Measurements from ENCODE around the gene C10orf143. TPM values are rescaled to one million over a fixed set of nuclear protein-coding genes. Genes with fewer than 3 reads are reported as not detected.
"Not testable (repeated sequence)": the region's sequence is repeated elsewhere in the genome, so short reads cannot be mapped to it uniquely, and the experiment has no call there.

The C10orf143 gene
- total RNA-seq, 4 donors from 2014 or later: 1.6 to 5.8 (median 3.7) TPM; not detected in 1

DNA sequence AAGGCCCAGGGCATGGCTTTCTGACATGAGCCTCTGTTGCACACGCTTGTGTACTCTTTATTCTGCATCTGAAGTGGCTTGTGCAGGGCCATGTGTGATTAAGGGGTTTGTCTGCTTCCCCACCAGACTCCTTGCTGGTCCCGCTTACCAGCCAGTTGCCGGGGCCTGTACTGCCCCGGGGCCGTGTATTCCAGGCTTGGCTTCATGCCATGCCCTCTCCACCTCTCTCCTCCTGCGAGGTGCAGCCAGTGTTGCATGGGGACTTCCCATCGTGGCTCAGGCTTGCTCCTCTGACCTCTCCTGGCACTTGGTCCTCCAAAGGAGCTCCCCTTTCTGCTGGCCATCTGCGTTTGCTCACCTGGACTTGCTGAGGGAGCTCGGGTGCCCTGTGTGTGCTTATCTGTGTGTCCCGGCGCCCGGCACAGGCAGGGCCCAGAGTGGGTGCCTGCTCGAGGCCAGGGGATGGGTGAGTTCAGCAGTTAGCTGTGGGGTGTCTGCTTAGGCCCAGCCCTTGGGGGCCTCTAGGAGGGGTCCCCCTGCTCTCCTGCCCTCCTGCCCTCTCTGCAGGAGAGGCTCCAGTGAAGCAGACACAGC, 11.0 kb upstream of the C10orf143 start:
- Histone ChIP-seq H3K27ac (no peak overlapping the region), H3K4me1 (no peaks in the 10 kb centered on the region), H3K4me3 (no peak overlapping the region), H3K9me3 (peaks cover 0 to 9% (median 0%) of the 10 kb centered on the region in 4 donors), H3K36me3 (no peaks in the 10 kb centered on the region), H3K27me3 (no peaks in the 10 kb centered on the region)
- no peak for DNase-seq
- TF ChIP-seq POLR2A (IDR thresholded peaks at IDR 0.05): no peak
- TF ChIP-seq, protein P1, sequence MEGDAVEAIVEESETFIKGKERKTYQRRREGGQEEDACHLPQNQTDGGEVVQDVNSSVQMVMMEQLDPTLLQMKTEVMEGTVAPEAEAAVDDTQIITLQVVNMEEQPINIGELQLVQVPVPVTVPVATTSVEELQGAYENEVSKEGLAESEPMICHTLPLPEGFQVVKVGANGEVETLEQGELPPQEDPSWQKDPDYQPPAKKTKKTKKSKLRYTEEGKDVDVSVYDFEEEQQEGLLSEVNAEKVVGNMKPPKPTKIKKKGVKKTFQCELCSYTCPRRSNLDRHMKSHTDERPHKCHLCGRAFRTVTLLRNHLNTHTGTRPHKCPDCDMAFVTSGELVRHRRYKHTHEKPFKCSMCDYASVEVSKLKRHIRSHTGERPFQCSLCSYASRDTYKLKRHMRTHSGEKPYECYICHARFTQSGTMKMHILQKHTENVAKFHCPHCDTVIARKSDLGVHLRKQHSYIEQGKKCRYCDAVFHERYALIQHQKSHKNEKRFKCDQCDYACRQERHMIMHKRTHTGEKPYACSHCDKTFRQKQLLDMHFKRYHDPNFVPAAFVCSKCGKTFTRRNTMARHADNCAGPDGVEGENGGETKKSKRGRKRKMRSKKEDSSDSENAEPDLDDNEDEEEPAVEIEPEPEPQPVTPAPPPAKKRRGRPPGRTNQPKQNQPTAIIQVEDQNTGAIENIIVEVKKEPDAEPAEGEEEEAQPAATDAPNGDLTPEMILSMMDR (IDR thresholded peaks at IDR 0.05): no peak

DNA sequence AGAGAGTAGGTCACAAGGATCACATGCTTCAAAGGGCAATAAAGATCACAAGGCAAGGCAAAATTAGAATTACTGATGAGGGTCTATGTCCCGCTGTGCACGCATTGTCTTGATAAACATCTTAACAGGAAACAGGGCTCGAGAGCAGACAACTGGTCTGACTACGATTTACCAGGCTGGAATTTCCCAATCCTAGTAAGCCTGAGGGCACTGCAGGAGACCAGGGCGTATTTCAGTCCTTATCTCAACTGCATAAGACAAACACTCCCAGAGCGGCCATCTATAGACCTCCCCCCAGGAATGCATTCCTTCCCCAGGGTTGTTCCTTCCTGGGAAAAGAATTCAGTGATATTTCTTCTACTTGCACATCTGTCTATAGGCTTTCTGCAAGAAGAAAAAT, 6.9 kb upstream of the C10orf143 start:
- not testable (repeated sequence) for DNase-seq, H3K4me3 ChIP-seq, H3K27ac ChIP-seq, H3K36me3 ChIP-seq, H3K4me1 ChIP-seq, H3K9me3 ChIP-seq, H3K27me3 ChIP-seq

DNA sequence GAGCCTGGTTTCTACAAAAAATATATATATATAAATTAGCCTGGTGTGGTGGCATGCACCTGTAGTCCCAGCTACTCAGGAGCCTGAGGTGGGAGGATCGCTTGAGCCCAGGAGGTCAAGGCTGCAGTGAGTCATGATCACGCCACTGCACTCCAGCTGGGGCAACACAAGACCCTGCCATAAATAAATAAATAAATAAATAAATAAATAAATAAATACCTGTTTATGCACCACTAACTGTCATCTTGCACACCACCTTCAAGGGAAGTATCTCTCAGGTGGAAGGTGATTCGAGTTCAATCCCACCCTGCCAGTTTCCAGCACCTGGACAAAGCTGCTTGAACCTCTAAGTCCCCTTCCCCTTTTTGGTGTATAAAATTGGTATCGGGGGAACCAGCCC, 6.3 kb upstream of the C10orf143 start:
- H3K4me3 ChIP-seq, H3K4me1 ChIP-seq, DNase-seq, H3K36me3 ChIP-seq, H3K27me3 ChIP-seq, H3K27ac ChIP-seq, H3K9me3 ChIP-seq: not testable (repeated sequence)

DNA sequence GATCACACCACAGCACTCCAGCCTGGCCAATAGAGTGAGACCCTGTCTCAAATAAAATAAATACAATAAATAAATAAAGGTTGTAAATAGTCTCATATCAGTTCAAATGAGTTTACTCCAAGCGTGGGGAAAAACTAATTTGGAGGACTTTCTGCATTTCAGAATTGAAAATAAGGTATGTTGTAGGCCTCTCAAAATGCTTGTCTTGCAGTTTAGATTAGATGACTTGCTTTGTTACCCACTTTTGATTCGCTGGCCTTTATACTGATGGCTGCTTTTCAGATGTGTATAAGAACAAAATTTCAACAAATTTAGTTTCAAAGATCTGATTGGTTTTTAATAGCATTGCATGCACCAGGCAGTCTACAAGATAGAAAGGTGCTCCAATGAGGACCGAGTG, 2.2 kb upstream of the C10orf143 start:
- TF ChIP-seq, protein P1 (IDR thresholded peaks at IDR 0.05): no peak
- TF ChIP-seq POLR2A (IDR thresholded peaks at IDR 0.05): no peak
- Histone ChIP-seq H3K27me3 (no peaks in the 10 kb centered on the region), H3K4me3 (no peak overlapping the region), H3K36me3 (no peaks in the 10 kb centered on the region), H3K9me3 (peaks cover 0 to 9% (median 0%) of the 10 kb centered on the region in 4 donors), H3K27ac (no peak overlapping the region), H3K4me1 (peaks cover 0 to 16% (median 2%) of the 10 kb centered on the region in 4 donors)
- DNase-seq: no peak

DNA sequence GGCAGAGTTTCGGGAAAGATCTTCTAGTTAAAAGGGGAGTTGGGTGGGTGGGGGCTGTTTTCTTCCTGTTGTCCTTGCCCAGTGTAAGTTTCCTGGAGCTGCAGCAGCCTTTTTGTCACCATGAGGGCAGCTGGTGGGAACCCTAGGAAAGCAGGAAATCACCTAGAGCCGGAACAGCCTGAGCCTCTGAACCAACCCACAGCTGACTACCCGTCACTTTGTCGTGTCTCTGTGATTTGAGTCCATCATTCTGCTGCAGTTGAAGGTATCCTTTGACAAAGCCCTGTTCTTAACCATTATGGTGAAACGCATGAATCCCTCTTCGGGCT, 1.2 kb upstream of the C10orf143 start:
- Histone ChIP-seq H3K4me1 (peaks cover 0 to 16% (median 2%) of the 10 kb centered on the region in 4 donors), H3K27me3 (no peaks in the 10 kb centered on the region), H3K27ac (peak overlapping the region; percentile 91 to 98 (median 94)), H3K36me3 (no peaks in the 10 kb centered on the region), H3K9me3 (no peaks in the 10 kb centered on the region), H3K4me3 (peak overlapping the region; percentile 64 to 82 (median 68))
- no peak for DNase-seq
- TF ChIP-seq, protein P1 (IDR thresholded peaks at IDR 0.05): no peak
- TF ChIP-seq POLR2A (IDR thresholded peaks at IDR 0.05): no peak

DNA sequence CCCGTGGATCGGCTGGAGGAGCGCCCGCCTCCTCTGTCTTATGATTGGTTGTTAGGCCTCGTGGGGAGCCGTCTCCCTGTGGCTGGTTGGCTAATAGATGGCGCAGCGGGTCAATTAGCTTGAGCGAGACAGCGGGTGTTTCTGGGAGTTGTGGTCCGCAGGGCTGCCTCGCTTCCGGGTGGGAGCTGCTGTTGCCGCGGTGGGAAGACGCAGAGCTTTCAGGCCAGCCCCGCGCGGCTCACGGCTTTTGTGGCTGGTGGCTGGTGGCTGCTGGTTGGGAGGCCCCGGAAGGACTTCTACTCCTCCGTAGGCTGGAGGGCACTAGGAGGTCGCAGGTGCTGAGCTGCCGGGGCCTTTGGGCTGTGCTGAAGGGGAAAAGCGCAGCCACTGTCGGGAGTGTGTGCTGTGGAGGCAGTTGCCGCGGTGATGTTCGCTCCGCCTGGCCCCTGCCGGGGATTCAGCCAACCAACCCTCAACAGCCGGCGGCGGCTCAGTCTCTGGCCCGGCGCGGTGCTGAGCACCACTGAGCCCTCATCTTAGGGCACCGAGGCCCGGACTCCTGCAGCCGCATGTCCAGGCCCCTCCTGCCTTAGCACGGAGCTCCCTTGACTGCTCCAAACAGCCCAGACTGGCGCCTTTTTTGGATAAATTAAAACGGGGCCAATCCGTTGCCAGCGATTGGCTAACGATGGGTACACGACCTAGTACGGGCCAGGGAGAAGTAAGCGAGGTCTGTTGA, 652 bp upstream of the C10orf143 start:
- Histone ChIP-seq H3K36me3 (no peaks in the 10 kb centered on the region), H3K4me3 (peak overlapping the region; percentile 64 to 82 (median 68)), H3K9me3 (no peaks in the 10 kb centered on the region), H3K4me1 (peaks cover 0 to 16% (median 2%) of the 10 kb centered on the region in 4 donors), H3K27ac (peak overlapping the region; percentile 91 to 98 (median 94)), H3K27me3 (no peaks in the 10 kb centered on the region)
- peak; percentile 48 to 60 for TF ChIP-seq POLR2A (IDR thresholded peaks at IDR 0.05)
- TF ChIP-seq, protein P1 (IDR thresholded peaks at IDR 0.05): no peak
- DNase-seq: peak; percentile 95 to 99 (median 98)

Data from Peyer's patch (tissue), 4 donors.